K562 (cell line): Measurements from ENCODE around the gene POLD4. TPM values are rescaled to one million over a fixed set of nuclear protein-coding genes. Genes with fewer than 3 reads are reported as not detected.

Source experiments
- GATAD2B ChIP-seq: fragments of 450-650 bp; IDR thresholded peaks from 2 replicates; pipeline ENCODE4 v1.6.1; 2017; ENCODE audit warnings: mild to moderate bottlenecking, borderline replicate concordance
- ILF3 ChIP-seq: fragments of 450-650 bp; IDR thresholded peaks from 2 replicates; pipeline ENCODE4 v1.6.1; 2018; ENCODE audit warnings: antibody characterized with exemption, mild to moderate bottlenecking, moderate library complexity, borderline replicate concordance
- PATZ1 ChIP-seq: fragments of 250-450 bp; sonication (Bioruptor Pico); IDR thresholded peaks from 2 replicates; pipeline ENCODE4 v1.5.0; 2020; ENCODE audit warnings: mild to moderate bottlenecking, borderline replicate concordance
- PTBP1 ChIP-seq: fragments of 200-400 bp; formaldehyde crosslinking; IDR thresholded peaks from 2 replicates; pipeline ENCODE4 v1.6.1; 2017; ENCODE audit warnings: low read depth, low read length
- RBM15 ChIP-seq: fragments of 200-400 bp; formaldehyde crosslinking; IDR thresholded peaks from 2 replicates; pipeline ENCODE4 v1.6.1; 2018; ENCODE audit warnings: mild to moderate bottlenecking, low read length, moderate library complexity; ENCODE audit not compliant: insufficient read depth
- UBTF ChIP-seq, 2 experiments: IDR thresholded peaks; 2 replicates each; pipeline ENCODE4 v1.6.1; 2012; ENCODE audit warnings: improper control_type of control experiment in 2 of 2, low read depth in 2 of 2, low read length in 2 of 2, borderline replicate concordance in 1 of 2
- ZNF274 ChIP-seq: IDR thresholded peaks from 2 replicates; pipeline ENCODE4 v1.6.1; 2011; ENCODE audit warnings: low read depth, mild to moderate bottlenecking, low read length, moderate library complexity, borderline replicate concordance
- ZNF76 ChIP-seq: fragments of 250-450 bp; sonication (Bioruptor Pico); IDR thresholded peaks from 2 replicates; pipeline ENCODE4 v1.4.0; 2020; ENCODE audit warnings: mild to moderate bottlenecking, moderate library complexity, borderline replicate concordance
- polyA plus RNA-seq, 8 experiments: library from polyadenylated mRNA; depleted of rRNA in 4 of 8; stranded (reverse) in 5 of 8; unstranded in 3 of 8; fragments of >200 nt; fragmentation: Nextera tagmentation in 2 of 8; fragmentation: Illumina TruSeq in 1 of 8; extraction: Ambion mirVana in 2 of 8; extraction: Trizol in 1 of 8; gene quantifications; 2 replicates each; pipeline versions ENCODE4 v1.2.1 to v1.2.3, GENCODE V29; 2011 to 2014; ENCODE audit warnings: inconsistent platforms in 1 of 8, missing spikeins in 1 of 8
- total RNA-seq, 7 experiments: library from RNA; depleted of rRNA in 6 of 7; stranded (reverse); fragments of >200 nt in 6 of 7; fragmentation: Illumina TruSeq in 2 of 7; extraction: Trizol in 2 of 7; gene quantifications; 2 replicates each; pipeline versions ENCODE4 v1.2.1 to v1.2.3, GENCODE V29; 2011 to 2021; ENCODE audit warnings: low replicate concordance in 1 of 7
- TF ChIP-seq, protein P1 (sequence below), 2 experiments: fragments of 450-650 bp; formaldehyde crosslinking in 1 of 2; IDR thresholded peaks; 2 replicates each; pipeline versions ENCODE4 v1.4.0 to v1.6.1; 2014 to 2020; ENCODE audit warnings: mild to moderate bottlenecking in 2 of 2, borderline replicate concordance in 1 of 2, low read depth in 1 of 2

The POLD4 gene
- total and polyA plus RNA-seq, 9 of the 15 experiments (the other 6 are each of a cell fraction or from before 2014, with no cell fraction given): 5.8 to 64.5 (median 18.3) TPM

DNA sequence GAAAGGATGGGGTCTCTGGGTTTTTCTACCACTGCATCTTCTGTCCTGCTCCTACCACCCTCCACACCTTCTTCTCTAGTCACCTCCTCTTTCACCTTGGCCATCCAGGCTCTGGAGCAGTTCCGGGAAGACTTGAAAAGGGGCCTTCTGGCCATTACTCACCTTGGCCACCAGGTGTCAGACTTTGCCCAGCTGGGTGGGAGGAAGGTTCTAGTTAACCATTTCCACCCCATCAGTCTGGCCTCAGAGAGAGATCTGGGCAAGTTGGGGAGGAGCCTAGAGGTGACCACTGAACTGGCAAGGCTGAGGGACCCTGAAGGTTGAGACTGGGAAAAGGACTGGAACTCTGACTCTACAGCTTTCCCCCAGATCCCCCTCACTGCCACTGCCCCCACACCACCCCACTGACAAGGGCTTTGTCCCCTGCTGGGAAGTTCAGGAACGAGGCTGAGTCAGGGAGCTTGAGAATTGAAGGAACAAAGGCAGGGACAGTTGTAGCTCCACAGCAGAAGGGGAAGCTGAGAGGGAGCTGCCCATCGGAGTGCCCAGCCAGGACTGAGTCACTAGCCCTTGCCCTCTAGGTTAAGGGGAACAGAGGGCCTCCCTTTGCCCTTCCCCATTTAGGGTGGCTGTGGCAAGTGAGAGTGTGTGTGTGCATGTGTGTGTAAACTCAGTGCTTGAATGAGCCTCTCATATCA is 3.7 kb upstream of the POLD4 start (continued):
- TF ChIP-seq, protein P1, sequence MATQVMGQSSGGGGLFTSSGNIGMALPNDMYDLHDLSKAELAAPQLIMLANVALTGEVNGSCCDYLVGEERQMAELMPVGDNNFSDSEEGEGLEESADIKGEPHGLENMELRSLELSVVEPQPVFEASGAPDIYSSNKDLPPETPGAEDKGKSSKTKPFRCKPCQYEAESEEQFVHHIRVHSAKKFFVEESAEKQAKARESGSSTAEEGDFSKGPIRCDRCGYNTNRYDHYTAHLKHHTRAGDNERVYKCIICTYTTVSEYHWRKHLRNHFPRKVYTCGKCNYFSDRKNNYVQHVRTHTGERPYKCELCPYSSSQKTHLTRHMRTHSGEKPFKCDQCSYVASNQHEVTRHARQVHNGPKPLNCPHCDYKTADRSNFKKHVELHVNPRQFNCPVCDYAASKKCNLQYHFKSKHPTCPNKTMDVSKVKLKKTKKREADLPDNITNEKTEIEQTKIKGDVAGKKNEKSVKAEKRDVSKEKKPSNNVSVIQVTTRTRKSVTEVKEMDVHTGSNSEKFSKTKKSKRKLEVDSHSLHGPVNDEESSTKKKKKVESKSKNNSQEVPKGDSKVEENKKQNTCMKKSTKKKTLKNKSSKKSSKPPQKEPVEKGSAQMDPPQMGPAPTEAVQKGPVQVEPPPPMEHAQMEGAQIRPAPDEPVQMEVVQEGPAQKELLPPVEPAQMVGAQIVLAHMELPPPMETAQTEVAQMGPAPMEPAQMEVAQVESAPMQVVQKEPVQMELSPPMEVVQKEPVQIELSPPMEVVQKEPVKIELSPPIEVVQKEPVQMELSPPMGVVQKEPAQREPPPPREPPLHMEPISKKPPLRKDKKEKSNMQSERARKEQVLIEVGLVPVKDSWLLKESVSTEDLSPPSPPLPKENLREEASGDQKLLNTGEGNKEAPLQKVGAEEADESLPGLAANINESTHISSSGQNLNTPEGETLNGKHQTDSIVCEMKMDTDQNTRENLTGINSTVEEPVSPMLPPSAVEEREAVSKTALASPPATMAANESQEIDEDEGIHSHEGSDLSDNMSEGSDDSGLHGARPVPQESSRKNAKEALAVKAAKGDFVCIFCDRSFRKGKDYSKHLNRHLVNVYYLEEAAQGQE (IDR thresholded peaks at IDR 0.05; ENCODE audit: borderline replicate concordance): peak; percentile 94
- TF ChIP-seq, protein P1 (CRISPR knock-in tag; IDR thresholded peaks at IDR 0.05; ENCODE audit: low read depth): no peak
- TF ChIP-seq UBTF (IDR thresholded peaks at IDR 0.05; ENCODE audit: borderline replicate concordance in 1 of 2, low read depth in 2 of 2, low read length in 2 of 2) (no peak), PATZ1 (CRISPR knock-in tag) (peak; percentile 58; the same call in 1 of the 2 replicates), ILF3 (no peak), ZNF76 (CRISPR knock-in tag) (no peak), RBM15 (no peak), ZNF274 (no peak), PTBP1 (0 out of 2 replicates have a peak, but pooled peaks have one; percentile 11), GATAD2B (no peak)
